Measurements from ENCODE around the gene PLA2G6.

GRCh38 chr22:38173641-38173906 is 8.1 kb downstream of the PLA2G6 start:
- no peak for TF ChIP-seq POLR2A (IDR thresholded peaks at IDR 0.05)
- TF ChIP-seq CTCF (IDR thresholded peaks at IDR 0.05): no peak
